T-cell (primary cell): ENCODE results near the gene BRI3. TPM values are rescaled to one million over a fixed set of nuclear protein-coding genes. Genes with fewer than 3 reads are reported as not detected.

Source experiments
- ATAC-seq, 4 experiments: fragments of 200-7000 bp in 3 of 4; fragments of 150-1000 bp in 1 of 4; cut with Tn5 transposase; replicated peaks in 1 of 4; 1 replicate in 3 of 4; 2 replicates in 1 of 4; pipeline ENCODE4 v1.10.0; 2021; ENCODE audit warnings: moderate library complexity in 3 of 4, mild to moderate bottlenecking in 2 of 4, moderate number of reproducible peaks in 1 of 4
- CTCF ChIA-PET, 2 donors: fragments of 300-600 bp; sonication (Branson Sonifier 250); formaldehyde crosslinking; loops; one replicate each; lab custom pipeline; 2022; ENCODE audit warnings: antibody characterized with exemption in 2 of 2; lab: Charles Lee
- POLR2A ChIA-PET, 2 donors: fragments of 300-600 bp; sonication (Branson Sonifier 250); formaldehyde crosslinking; loops; one replicate each; lab custom pipeline; 2022; ENCODE audit warnings: antibody characterized with exemption in 2 of 2; lab: Charles Lee
- DNase-seq, 35 experiments: peaks; one replicate each; pipeline versions ENCODE4 v3.0.0 to v3.0.0-alpha.2; 2013 to 2023
- H3K27ac ChIP-seq: one replicate; pipeline ENCODE4 v1.5.1; 2013; ENCODE audit warnings: low read length
- H3K27me3 ChIP-seq, 2 experiments: replicated peaks in 1 of 2; 1 replicate in 1 of 2; 2 replicates in 1 of 2; pipeline versions ENCODE4 v1.6.1 to v1.7.0; 2013; ENCODE audit warnings: low read length in 1 of 2, mixed read lengths in 1 of 2; ENCODE audit not compliant: control insufficient read depth in 2 of 2, insufficient read depth in 2 of 2; ENCODE audit errors: extremely low read depth in 1 of 2
- H3K36me3 ChIP-seq, 2 donors: 1 replicate in 1 of 2; 2 replicates in 1 of 2; pipeline versions ENCODE4 v1.6.1 to v1.7.0; 2013; ENCODE audit warnings: low read length in 1 of 2; ENCODE audit not compliant: control insufficient read depth in 2 of 2, insufficient read depth in 1 of 2; ENCODE audit errors: extremely low read depth in 1 of 2
- H3K4me1 ChIP-seq, 2 experiments: 1 replicate in 1 of 2; 2 replicates in 1 of 2; pipeline versions ENCODE4 v1.6.1 to v1.7.0; 2013; ENCODE audit warnings: low read length in 2 of 2, mixed read lengths in 1 of 2; ENCODE audit not compliant: insufficient read depth in 2 of 2, control insufficient read depth in 1 of 2; ENCODE audit errors: extremely low read depth in 1 of 2
- H3K4me3 ChIP-seq, 2 donors: 1 replicate in 1 of 2; 2 replicates in 1 of 2; pipeline versions ENCODE4 v1.5.1 to v1.7.0; 2013; ENCODE audit warnings: mild to moderate bottlenecking in 2 of 2, low read length in 1 of 2, moderate library complexity in 1 of 2; ENCODE audit not compliant: control insufficient read depth in 1 of 2; ENCODE audit errors: extremely low read depth in 1 of 2
- H3K9me3 ChIP-seq: 2 replicates; pipeline ENCODE4 v1.7.0; 2013
- H3K27ac Mint-ChIP-seq, 2 donors: one replicate each; pipeline ENCODE4 v1.8.0; 2020 to 2021; ENCODE audit warnings: mild to moderate bottlenecking in 2 of 2, mixed read lengths in 2 of 2
- H3K27me3 Mint-ChIP-seq, 2 donors: one replicate each; pipeline ENCODE4 v1.8.0; 2021 to 2022; ENCODE audit warnings: mixed read lengths in 2 of 2
- H3K36me3 Mint-ChIP-seq: one replicate; pipeline ENCODE4 v1.8.0; 2021; ENCODE audit warnings: mixed read lengths
- H3K4me1 Mint-ChIP-seq, 3 donors: one replicate each; pipeline ENCODE4 v1.8.0; 2020 to 2022; ENCODE audit warnings: mixed read lengths in 3 of 3, mild to moderate bottlenecking in 1 of 3
- H3K4me3 Mint-ChIP-seq, 3 donors: one replicate each; pipeline ENCODE4 v1.8.0; 2020 to 2022; ENCODE audit warnings: mild to moderate bottlenecking in 3 of 3, mixed read lengths in 3 of 3, moderate library complexity in 3 of 3
- H3K9me3 Mint-ChIP-seq, 3 donors: one replicate each; pipeline ENCODE4 v1.8.0; 2020 to 2022; ENCODE audit warnings: mixed read lengths in 3 of 3
- WGBS: methylation state at CpG from one replicate; pipeline ENCODE4 v1.1.5; 2013; ENCODE audit warnings: missing lambda C conversion rate; ENCODE audit not compliant: insufficient coverage; 5-methylcytosine and 5-hydroxymethylcytosine counted together
- total RNA-seq, 35 experiments: library from RNA in 6 of 35; stranded (reverse) in 6 of 35; fragments of 120-200 nt in 1 of 35; gene quantifications; one replicate each; pipeline versions ENCODE4 v1.2.1 to v1.2.4 and lab custom pipeline; 2013 to 2026

Gene BRI3
- total RNA-seq, 5 donors from 2014 or later (not counting 1 experiment from before 2014, with no cell fraction given), result 53.4 to 73.0 (median 61.2) TPM

DNA sequence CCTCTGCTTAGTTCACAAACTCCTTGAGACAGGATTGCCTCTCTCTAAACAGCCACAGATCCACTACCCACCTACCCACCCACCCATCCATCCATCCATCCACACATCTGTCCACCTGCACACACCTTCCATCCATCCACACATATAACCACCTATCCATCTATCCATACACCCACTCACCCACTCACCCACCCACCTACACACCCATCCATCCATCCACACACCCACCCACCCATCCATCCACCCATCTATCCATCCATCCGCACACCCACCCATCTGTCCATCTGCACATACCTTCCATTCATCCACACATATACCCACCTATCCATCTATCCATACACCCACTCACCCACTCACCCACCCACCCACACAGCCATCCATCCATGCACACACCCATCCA lies 39.1 kb upstream of the BRI3 start:
- ChIA-PET POLR2A (no interaction called here), CTCF (no interaction called here)
- 80% methylated on average over 1 of the region's 1 CpG for WGBS
- DNase-seq, result no peak
- H3K4me3 ChIP-seq, result no peak overlapping the region
- Mint-ChIP-seq H3K9me3 (no peaks in the 10 kb centered on the region), H3K4me1 (peaks cover 7 to 10% (median 9%) of the 10 kb centered on the region in 3 donors), H3K4me3 (no peak overlapping the region), H3K36me3 (peaks cover 21% of the 10 kb centered on the region), H3K27ac (no peak overlapping the region), H3K27me3 (no peaks in the 10 kb centered on the region)
- ATAC-seq, result no peak
- no peaks in the 10 kb centered on the region for H3K27me3 ChIP-seq
- no peak overlapping the region for H3K27ac ChIP-seq
- H3K4me1 ChIP-seq, result peaks cover 0 to 21% of the 10 kb centered on the region in 2 experiments
- peaks cover 28 to 66% of the 10 kb centered on the region in 2 donors for H3K36me3 ChIP-seq
- H3K9me3 ChIP-seq, result no peaks in the 10 kb centered on the region

DNA sequence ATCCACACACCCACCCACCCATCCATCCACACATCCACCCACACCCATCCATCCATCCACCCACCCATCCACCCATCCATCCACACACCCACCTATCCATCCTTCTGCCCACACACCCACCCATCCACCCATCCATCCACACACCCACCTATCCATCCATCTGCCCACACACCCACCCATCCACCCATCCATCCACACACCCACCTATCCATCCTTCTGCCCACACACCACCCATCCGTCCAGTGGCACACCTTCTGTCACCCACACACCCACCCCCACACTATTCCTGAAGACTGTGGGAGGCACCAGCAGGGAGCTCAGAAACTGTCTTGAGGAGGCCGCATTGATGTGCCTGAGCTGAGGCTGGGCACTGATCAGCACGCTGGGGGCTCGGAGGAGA lies 38.6 kb upstream of the BRI3 start:
- peaks cover 2 to 27% of the 10 kb centered on the region in 2 experiments for H3K4me1 ChIP-seq
- H3K9me3 Mint-ChIP-seq, result no peaks in the 10 kb centered on the region
- POLR2A ChIA-PET, result no interaction called here
- CTCF ChIA-PET, result no interaction called here
- no peaks in the 10 kb centered on the region for H3K27me3 Mint-ChIP-seq
- H3K27ac ChIP-seq, result no peak overlapping the region
- H3K27ac Mint-ChIP-seq, result no peak overlapping the region
- 94% methylated on average over 2 of the region's 4 CpGs for WGBS
- H3K27me3 ChIP-seq, result no peaks in the 10 kb centered on the region
- DNase-seq (no peak), ATAC-seq (no peak)
- H3K9me3 ChIP-seq, result no peaks in the 10 kb centered on the region
- no peak overlapping the region for H3K4me3 ChIP-seq
- peaks cover 13 to 15% (median 14%) of the 10 kb centered on the region in 3 donors for H3K4me1 Mint-ChIP-seq
- no peak overlapping the region for H3K4me3 Mint-ChIP-seq
- H3K36me3 Mint-ChIP-seq, result peaks cover 22% of the 10 kb centered on the region
- peaks cover 28 to 65% of the 10 kb centered on the region in 2 donors for H3K36me3 ChIP-seq

DNA sequence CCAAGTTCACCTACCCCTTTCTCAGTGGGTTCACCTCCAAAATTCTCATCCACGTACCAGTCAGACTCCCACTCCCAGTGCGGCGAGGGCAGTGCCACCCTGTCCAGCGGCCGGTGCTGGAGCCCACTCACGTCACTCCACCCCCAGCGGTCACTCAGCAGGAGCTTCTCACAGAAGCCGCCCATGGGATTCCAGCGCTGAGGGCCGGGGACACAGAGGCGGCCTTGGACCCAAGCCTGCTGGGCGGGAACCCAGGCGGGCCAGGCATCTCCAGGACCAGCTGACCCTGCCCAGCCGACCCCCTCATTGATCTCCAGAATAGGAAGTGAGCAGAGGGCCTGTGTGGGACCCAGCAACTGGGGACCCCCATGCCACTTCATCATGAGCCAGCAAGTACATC lies 36.6 kb upstream of the BRI3 start:
- POLR2A ChIA-PET, result no interaction called here
- no peak for ATAC-seq
- no peak overlapping the region for H3K27ac Mint-ChIP-seq
- Histone ChIP-seq H3K9me3 (no peaks in the 10 kb centered on the region), H3K36me3 (peaks cover 22 to 54% of the 10 kb centered on the region in 2 donors), H3K27me3 (no peaks in the 10 kb centered on the region), H3K27ac (no peak overlapping the region), H3K4me3 (no peak overlapping the region), H3K4me1 (peaks cover 11 to 46% of the 10 kb centered on the region in 2 experiments)
- no peak for DNase-seq
- CTCF ChIA-PET, result interaction anchor here in 1 of 2 donors (0.5 kb wide), 1 partner anchor 18 kb away, joined by 7 read pairs; no protein-coding TSS in a partner anchor
- no peaks in the 10 kb centered on the region for H3K27me3 Mint-ChIP-seq
- no peak overlapping the region for H3K4me3 Mint-ChIP-seq
- WGBS, result 97% methylated on average over 6 of the region's 14 CpGs
- peaks cover 29 to 33% (median 30%) of the 10 kb centered on the region in 3 donors for H3K4me1 Mint-ChIP-seq
- H3K9me3 Mint-ChIP-seq, result no peaks in the 10 kb centered on the region
- H3K36me3 Mint-ChIP-seq, result peaks cover 15% of the 10 kb centered on the region

DNA sequence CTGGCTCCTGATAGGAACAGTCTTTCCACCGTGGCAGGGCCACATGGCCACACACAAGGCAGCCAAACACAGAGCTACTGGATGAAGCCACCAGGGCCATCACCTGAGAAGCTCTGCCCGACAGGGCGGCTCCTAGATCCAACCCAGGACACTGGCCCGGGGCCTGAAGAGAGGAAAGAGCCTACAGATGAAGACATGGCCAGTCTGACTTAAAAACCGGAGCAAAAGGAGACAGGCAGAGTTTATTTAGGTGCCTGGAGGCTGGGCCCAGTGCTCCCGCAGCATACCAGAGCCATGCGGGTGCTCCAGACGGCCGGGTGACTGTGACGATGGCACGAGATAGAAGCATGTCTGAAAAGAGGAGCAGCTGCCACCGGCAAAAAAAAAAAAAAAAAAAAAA lies 33.3 kb upstream of the BRI3 start:
- no peaks in the 10 kb centered on the region for H3K27me3 ChIP-seq
- H3K4me1 ChIP-seq, result peaks cover 21 to 73% of the 10 kb centered on the region in 2 experiments
- WGBS, result 97% methylated on average over 8 of the region's 12 CpGs
- Mint-ChIP-seq H3K9me3 (no peaks in the 10 kb centered on the region), H3K4me3 (peak overlapping the region; percentile 9 to 74 (median 37)), H3K27ac (peak overlapping the region; percentile 92 to 98), H3K4me1 (peaks cover 52 to 59% (median 56%) of the 10 kb centered on the region in 3 donors), H3K36me3 (peaks cover 13% of the 10 kb centered on the region), H3K27me3 (no peaks in the 10 kb centered on the region)
- H3K36me3 ChIP-seq, result peaks cover 13 to 33% of the 10 kb centered on the region in 2 donors
- peak overlapping the region; percentile 86 for H3K27ac ChIP-seq
- H3K4me3 ChIP-seq, result no peak overlapping the region
- DNase-seq, result no peak
- CTCF ChIA-PET, result no interaction called here
- POLR2A ChIA-PET, result no interaction called here
- no peak for ATAC-seq
- H3K9me3 ChIP-seq, result no peaks in the 10 kb centered on the region

- Histone ChIP-seq H3K27ac (peak overlapping the region; percentile 86), H3K27me3 (no peaks in the 10 kb centered on the region), H3K36me3 (peaks cover 8 to 25% of the 10 kb centered on the region in 2 donors), H3K4me3 (peak overlapping the region in 1 of 2 donors; percentile 17), H3K4me1 (peaks cover 21 to 77% of the 10 kb centered on the region in 2 experiments), H3K9me3 (no peaks in the 10 kb centered on the region)
- POLR2A ChIA-PET, result interaction anchor here in 1 of 2 donors (0.7 kb wide), 1 partner anchor 1229 kb away, joined by 4 read pairs; no protein-coding TSS in a partner anchor
- Mint-ChIP-seq H3K36me3 (peaks cover 13% of the 10 kb centered on the region), H3K4me1 (peaks cover 56 to 65% (median 59%) of the 10 kb centered on the region in 3 donors), H3K4me3 (peak overlapping the region; percentile 29 to 96 (median 45)), H3K9me3 (no peaks in the 10 kb centered on the region), H3K27me3 (no peaks in the 10 kb centered on the region), H3K27ac (peak overlapping the region; percentile 94 to 98)
- CTCF ChIA-PET, result interaction anchor here in 1 of 2 donors (0.9 kb wide), 1 partner anchor 277 kb away, joined by 3 read pairs; no protein-coding TSS in a partner anchor
- DNase-seq (peak in 1 of 35 experiments; percentile 36), ATAC-seq (no peak)
- WGBS, result 93% methylated on average over 2 of the region's 6 CpGs
These were observed 32.4 kb upstream of the BRI3 start for GRCh38 chr7:98249106-98249505.

- Mint-ChIP-seq H3K9me3 (no peaks in the 10 kb centered on the region), H3K27ac (peak overlapping the region; percentile 94 to 98), H3K4me3 (peak overlapping the region; percentile 87 to 96 (median 94)), H3K36me3 (peaks cover 15% of the 10 kb centered on the region), H3K4me1 (peaks cover 61 to 72% (median 66%) of the 10 kb centered on the region in 3 donors), H3K27me3 (no peaks in the 10 kb centered on the region)
- peaks cover 0 to 9% of the 10 kb centered on the region in 2 donors for H3K36me3 ChIP-seq
- no peaks in the 10 kb centered on the region for H3K9me3 ChIP-seq
- H3K27ac ChIP-seq, result peak overlapping the region; percentile 86
- ATAC-seq (peak; percentile 20 to 34 (median 32)), DNase-seq (peak; percentile 25 to 74 (median 56))
- H3K4me3 ChIP-seq, result peak overlapping the region; percentile 66 to 91
- CTCF ChIA-PET, result interaction anchor here (0.6 to 1.3 kb wide), 7 partner anchors 9 to 629 kb away, joined by 3 to 6 read pairs (median 4); no protein-coding TSS in a partner anchor
- no peaks in the 10 kb centered on the region for H3K27me3 ChIP-seq
- peaks cover 25 to 68% of the 10 kb centered on the region in 2 experiments for H3K4me1 ChIP-seq
- POLR2A ChIA-PET, result interaction anchor here (0.6 to 1.3 kb wide), 6 partner anchors 16 to 1767 kb away, joined by 3 to 15 read pairs (median 4); no protein-coding TSS in a partner anchor
- no CpG with 5 or more reads among the region's 3 CpGs for WGBS
These were observed 30.7 kb upstream of the BRI3 start for GRCh38 chr7:98250789-98251188.
